GM12878 (cell line): ENCODE data around the gene MACROD2. TPM values are rescaled to one million over a fixed set of nuclear protein-coding genes. Genes with fewer than 3 reads are reported as not detected.

Source experiments
- ATAC-seq: fragments of 200-7000 bp; cut with Tn5 transposase; 3 replicates; pipeline ENCODE4 v1.9.1; 2020; ENCODE audit warnings: mild to moderate bottlenecking, moderate library complexity
- BruUV-seq: library from RNA; stranded (reverse); fragments of 400-500 nt; replicated peaks from 2 replicates; lab custom pipeline; 2021; lab: Mats Ljungman, UMichigan
- CTCF ChIA-PET: fragments of 300-600 bp; sonication (Branson Sonifier 250); formaldehyde crosslinking; extraction: SDS; loops from one replicate; lab custom pipeline; 2021; ENCODE audit warnings: inconsistent platforms; lab: Yijun Ruan, JAX
- POLR2A ChIA-PET: fragments of 350-600 bp; formaldehyde crosslinking; extraction: SDS; loops from one replicate; lab custom pipeline; 2021; ENCODE audit warnings: inconsistent platforms; lab: Charles Lee
- RAD21 ChIA-PET: fragments of 300-600 bp; sonication (Branson Sonifier 250); formaldehyde crosslinking; loops from one replicate; lab custom pipeline; 2023; ENCODE audit warnings: antibody characterized with exemption; ENCODE audit not compliant: unreplicated experiment; lab: Charles Lee
- SMC1A ChIA-PET: fragments of 300-600 bp; sonication (Branson Sonifier 250); formaldehyde crosslinking; loops from one replicate; lab custom pipeline; 2023; ENCODE audit not compliant: unreplicated experiment, uncharacterized antibody; lab: Charles Lee
- DNase-seq: peaks from one replicate; pipeline ENCODE4 v3.0.0-alpha.2; 2011; ENCODE audit warnings: low read depth, low spot score
- FAIRE-seq: peaks from 3 replicates; lab custom pipeline; 2011; peaks lifted over from hg19 to GRCh38; lab: Jason Lieb, UNC
- H2AFZ ChIP-seq: 2 replicates; pipeline ENCODE4 v1.6.0; 2011; ENCODE audit warnings: low read depth, low read length, control low read depth; ENCODE audit not compliant: control insufficient read depth
- H3K27ac ChIP-seq: 2 replicates; pipeline ENCODE4 v1.5.1; 2011; ENCODE audit warnings: control low read depth; ENCODE audit not compliant: control insufficient read depth, insufficient read depth
- H3K27me3 ChIP-seq, 2 experiments: replicated peaks in 1 of 2; 2 replicates each; pipeline versions ENCODE4 v1.6.0 to v1.6.1; 2011; ENCODE audit warnings: low read length in 1 of 2; ENCODE audit not compliant: control insufficient read depth in 2 of 2, insufficient read depth in 2 of 2
- H3K36me3 ChIP-seq, 2 experiments: 2 replicates each; pipeline ENCODE4 v1.5.1; 2011; ENCODE audit warnings: low read length in 1 of 2; ENCODE audit not compliant: control insufficient read depth in 2 of 2, insufficient read depth in 2 of 2
- H3K4me1 ChIP-seq: 2 replicates; pipeline ENCODE4 v1.6.1; 2011; ENCODE audit warnings: mild to moderate bottlenecking, low read length, moderate library complexity, mixed read lengths; ENCODE audit not compliant: control insufficient read depth, insufficient read depth
- H3K4me2 ChIP-seq: 2 replicates; pipeline ENCODE4 v1.6.0; 2011; ENCODE audit warnings: control low read depth; ENCODE audit not compliant: control insufficient read depth, insufficient read depth
- H3K4me3 ChIP-seq: fragments of 200-600 bp; sonication (generic); 2 replicates; pipeline ENCODE4 v1.5.1; 2016
- H3K79me2 ChIP-seq: 2 replicates; pipeline ENCODE4 v1.6.0; 2011; ENCODE audit warnings: low read length; ENCODE audit not compliant: control insufficient read depth, insufficient read depth
- H3K9ac ChIP-seq: 2 replicates; pipeline ENCODE4 v1.8.0; 2011; ENCODE audit warnings: low read length, control low read depth, mixed read lengths; ENCODE audit not compliant: control insufficient read depth, insufficient read depth
- H3K9me3 ChIP-seq: replicated peaks from 3 replicates; pipeline ENCODE4 v1.5.1; 2011; ENCODE audit warnings: mild to moderate bottlenecking, low read length; ENCODE audit not compliant: control insufficient read depth, insufficient read depth
- H4K20me1 ChIP-seq: 2 replicates; pipeline ENCODE4 v1.6.0; 2011; ENCODE audit not compliant: control insufficient read depth, insufficient read depth
- BCL11A ChIP-seq: IDR thresholded peaks from 2 replicates; pipeline ENCODE4 v1.6.1; 2011; ENCODE audit warnings: low read depth, low read length
- ETV6 ChIP-seq, 2 experiments: fragments of 450-650 bp in 1 of 2; IDR thresholded peaks in 1 of 2; conservative IDR thresholded peaks in 1 of 2; 2 replicates each; pipeline ENCODE4 v1.6.1; 2014; ENCODE audit warnings: antibody characterized with exemption in 1 of 2, borderline replicate concordance in 1 of 2, low read depth in 1 of 2, mild to moderate bottlenecking in 1 of 2, moderate library complexity in 1 of 2
- RBBP5 ChIP-seq: fragments of 200-600 bp; sonication (generic); conservative IDR thresholded peaks from 2 replicates; pipeline ENCODE4 v1.6.1; 2016
- RFX5 ChIP-seq: IDR thresholded peaks from 2 replicates; pipeline ENCODE4 v1.6.1; 2011; ENCODE audit warnings: low read depth, low read length, improper control_type of control experiment
- STAT1 ChIP-seq: fragments of 450-650 bp; conservative IDR thresholded peaks from 2 replicates; pipeline ENCODE4 v1.6.1; 2014; ENCODE audit warnings: antibody characterized with exemption, mild to moderate bottlenecking
- SUZ12 ChIP-seq: fragments of 200-600 bp; sonication (generic); IDR thresholded peaks from one replicate; pipeline ENCODE4 v1.6.1; 2018; ENCODE audit warnings: antibody characterized with exemption, mild to moderate bottlenecking; ENCODE audit not compliant: unreplicated experiment
- ZNF687 ChIP-seq: fragments of 450-650 bp; IDR thresholded peaks from 2 replicates; pipeline ENCODE4 v1.6.1; 2017; ENCODE audit warnings: mild to moderate bottlenecking, moderate library complexity
- WGBS: methylation state at CpG from one replicate; pipeline ENCODE4 v1.1.6; 2016; ENCODE audit warnings: low lambda C conversion rate; ENCODE audit not compliant: insufficient replicate concordance, insufficient coverage; ENCODE audit errors: missing lambda C conversion rate; 5-methylcytosine and 5-hydroxymethylcytosine counted together
- in situ Hi-C: fragments of 300-500 bp; cut with MboI; formaldehyde crosslinking; loops from 9 replicates; pipeline ENCODE4 v1.14.3; 2018; ENCODE audit warnings: mixed read lengths
- intact Hi-C: fragments of 100-400 bp; cut with micrococcal nuclease; formaldehyde crosslinking; loops from one replicate; pipeline ENCODE4 v1.14.2; 2022; ENCODE audit not compliant: unreplicated experiment
- polyA plus RNA-seq, 11 experiments: library from polyadenylated mRNA; depleted of rRNA in 4 of 11; unstranded in 6 of 11; stranded (reverse) in 5 of 11; fragments of >200 nt; fragmentation: Nextera tagmentation in 4 of 11; fragmentation: Illumina TruSeq in 1 of 11; extraction: Ambion mirVana in 4 of 11; extraction: Trizol in 1 of 11; gene quantifications; 1 replicate in 1 of 11; 2 replicates in 10 of 11; pipeline versions ENCODE4 v1.2.1 to v1.2.3, GENCODE V29; 2011 to 2016; ENCODE audit warnings: inconsistent platforms in 2 of 11, missing spikeins in 2 of 11, low read depth in 1 of 11
- total RNA-seq, 4 experiments: library from RNA; depleted of rRNA in 3 of 4; stranded (reverse); fragments of >200 nt in 3 of 4; fragmentation: Illumina TruSeq in 1 of 4; extraction: Trizol in 1 of 4; gene quantifications; 2 replicates each; pipeline versions ENCODE4 v1.2.1 to v1.2.3, GENCODE V29; 2013 to 2021
- TF ChIP-seq, protein P1 (sequence below): IDR thresholded peaks from 2 replicates; pipeline ENCODE4 v1.6.1; 2012; ENCODE audit warnings: low read length, inconsistent platforms
- TF ChIP-seq, protein P2 (sequence below): IDR thresholded peaks from 2 replicates; pipeline ENCODE4 v1.6.1; 2011; ENCODE audit warnings: borderline replicate concordance, low read depth, mild to moderate bottlenecking, moderate library complexity, mixed read lengths, low read length; ENCODE audit not compliant: insufficient read depth; ENCODE audit errors: extremely low read length
- TF ChIP-seq, protein P3 (sequence below): fragments of 450-650 bp; formaldehyde crosslinking; IDR thresholded peaks from 2 replicates; pipeline ENCODE4 v1.4.0; 2022; ENCODE audit warnings: mild to moderate bottlenecking, moderate library complexity

MACROD2 gene
- total and polyA plus RNA-seq, 10 of the 15 experiments (the other 5 are each of a cell fraction or from before 2014, with no cell fraction given), result 1.1 to 21.5 (median 2.2) TPM

GRCh38 chr20:14778875-14779274, 783.6 kb downstream of the MACROD2 start (continued):
- TF ChIP-seq, protein P1, sequence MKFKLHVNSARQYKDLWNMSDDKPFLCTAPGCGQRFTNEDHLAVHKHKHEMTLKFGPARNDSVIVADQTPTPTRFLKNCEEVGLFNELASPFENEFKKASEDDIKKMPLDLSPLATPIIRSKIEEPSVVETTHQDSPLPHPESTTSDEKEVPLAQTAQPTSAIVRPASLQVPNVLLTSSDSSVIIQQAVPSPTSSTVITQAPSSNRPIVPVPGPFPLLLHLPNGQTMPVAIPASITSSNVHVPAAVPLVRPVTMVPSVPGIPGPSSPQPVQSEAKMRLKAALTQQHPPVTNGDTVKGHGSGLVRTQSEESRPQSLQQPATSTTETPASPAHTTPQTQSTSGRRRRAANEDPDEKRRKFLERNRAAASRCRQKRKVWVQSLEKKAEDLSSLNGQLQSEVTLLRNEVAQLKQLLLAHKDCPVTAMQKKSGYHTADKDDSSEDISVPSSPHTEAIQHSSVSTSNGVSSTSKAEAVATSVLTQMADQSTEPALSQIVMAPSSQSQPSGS, result no peak
- TF ChIP-seq ETV6 (conservative IDR thresholded peaks at IDR 0.05 in 1 of 2, IDR thresholded peaks at IDR 0.05 in 1 of 2; ENCODE audit: borderline replicate concordance in 1 of 2, low read depth in 1 of 2) (no peak), SUZ12 (no peak)
- TF ChIP-seq, protein P2, sequence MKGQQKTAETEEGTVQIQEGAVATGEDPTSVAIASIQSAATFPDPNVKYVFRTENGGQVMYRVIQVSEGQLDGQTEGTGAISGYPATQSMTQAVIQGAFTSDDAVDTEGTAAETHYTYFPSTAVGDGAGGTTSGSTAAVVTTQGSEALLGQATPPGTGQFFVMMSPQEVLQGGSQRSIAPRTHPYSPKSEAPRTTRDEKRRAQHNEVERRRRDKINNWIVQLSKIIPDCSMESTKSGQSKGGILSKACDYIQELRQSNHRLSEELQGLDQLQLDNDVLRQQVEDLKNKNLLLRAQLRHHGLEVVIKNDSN, result no peak

GRCh38 chr20:14780508-14780907, 785.2 kb downstream of the MACROD2 start:
- intact Hi-C loops (no loop called here), in situ Hi-C loops (no loop called here)
- H3K27me3 ChIP-seq, result no peaks in the 10 kb centered on the region
- DNase-seq (no peak), ATAC-seq (no peak), FAIRE-seq (no peak)
- no peak overlapping the region for H3K4me2 ChIP-seq
- H3K4me1 ChIP-seq, result no peaks in the 10 kb centered on the region
- H3K4me3 ChIP-seq, result no peak overlapping the region
- 8% methylated on average over 1 of the region's 2 CpGs for WGBS
- no peaks in the 10 kb centered on the region for H4K20me1 ChIP-seq
- H2AFZ ChIP-seq, result no peak overlapping the region
- SMC1A ChIA-PET, result interaction anchor here (1.6 kb wide), 1 partner anchor 10 kb away, joined by 5 read pairs; no protein-coding TSS in a partner anchor
- RAD21 ChIA-PET, result no interaction called here
- H3K9ac ChIP-seq, result no peak overlapping the region
- CTCF ChIA-PET, result interaction anchor here (1.4 kb wide), 1 partner anchor 10 kb away, joined by 3 read pairs; no protein-coding TSS in a partner anchor
- BruUV-seq, result no TSS peak
- no peaks in the 10 kb centered on the region for H3K9me3 ChIP-seq
- no peaks in the 10 kb centered on the region for H3K79me2 ChIP-seq
- H3K36me3 ChIP-seq, result no peaks in the 10 kb centered on the region
- POLR2A ChIA-PET, result no interaction called here
- no peak overlapping the region for H3K27ac ChIP-seq
- TF ChIP-seq ETV6 (conservative IDR thresholded peaks at IDR 0.05 in 1 of 2, IDR thresholded peaks at IDR 0.05 in 1 of 2; ENCODE audit: borderline replicate concordance in 1 of 2, low read depth in 1 of 2), result no peak
- no peak for TF ChIP-seq ZNF687
- TF ChIP-seq RBBP5, result no peak
- TF ChIP-seq BCL11A, result no peak
- no peak for TF ChIP-seq STAT1
- TF ChIP-seq RFX5, result no peak
- TF ChIP-seq, protein P3, sequence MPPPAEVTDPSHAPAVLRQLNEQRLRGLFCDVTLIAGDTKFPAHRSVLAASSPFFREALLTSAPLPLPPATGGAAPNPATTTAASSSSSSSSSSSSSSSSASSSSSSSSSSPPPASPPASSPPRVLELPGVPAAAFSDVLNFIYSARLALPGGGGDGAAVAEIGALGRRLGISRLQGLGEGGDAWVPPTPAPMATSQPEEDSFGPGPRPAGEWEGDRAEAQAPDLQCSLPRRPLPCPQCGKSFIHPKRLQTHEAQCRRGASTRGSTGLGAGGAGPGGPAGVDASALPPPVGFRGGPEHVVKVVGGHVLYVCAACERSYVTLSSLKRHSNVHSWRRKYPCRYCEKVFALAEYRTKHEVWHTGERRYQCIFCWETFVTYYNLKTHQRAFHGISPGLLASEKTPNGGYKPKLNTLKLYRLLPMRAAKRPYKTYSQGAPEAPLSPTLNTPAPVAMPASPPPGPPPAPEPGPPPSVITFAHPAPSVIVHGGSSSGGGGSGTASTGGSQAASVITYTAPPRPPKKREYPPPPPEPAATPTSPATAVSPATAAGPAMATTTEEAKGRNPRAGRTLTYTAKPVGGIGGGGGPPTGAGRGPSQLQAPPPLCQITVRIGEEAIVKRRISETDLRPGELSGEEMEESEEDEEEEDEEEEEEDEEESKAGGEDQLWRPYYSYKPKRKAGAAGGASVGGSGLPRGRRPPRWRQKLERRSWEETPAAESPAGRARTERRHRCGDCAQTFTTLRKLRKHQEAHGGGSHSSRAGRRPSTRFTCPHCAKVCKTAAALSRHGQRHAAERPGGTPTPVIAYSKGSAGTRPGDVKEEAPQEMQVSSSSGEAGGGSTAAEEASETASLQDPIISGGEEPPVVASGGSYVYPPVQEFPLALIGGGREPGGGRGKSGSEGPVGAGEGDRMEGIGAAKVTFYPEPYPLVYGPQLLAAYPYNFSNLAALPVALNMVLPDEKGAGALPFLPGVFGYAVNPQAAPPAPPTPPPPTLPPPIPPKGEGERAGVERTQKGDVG, result no peak
